IPS DF 4.7 (cell line): ENCODE measurements around the gene FAM222A.

Source experiments
- DNase-seq: peaks from one replicate; pipeline ENCODE4 v3.0.0-alpha.2; 2013; ENCODE audit warnings: low spot score; ENCODE audit errors: extremely low read depth

Gene FAM222A

GRCh38 chr12:109758426-109759420, 45.1 kb downstream of the FAM222A start:
- DNase-seq = no peak

- DNase-seq = no peak
These were observed 46.0 kb downstream of the FAM222A start for GRCh38 chr12:109759595-109759994.

- no peak for DNase-seq
These were observed 46.7 kb downstream of the FAM222A start for GRCh38 chr12:109760031-109760929.

- DNase-seq = no peak
These were observed 47.6 kb downstream of the FAM222A start for GRCh38 chr12:109760930-109761921.

GRCh38 chr12:109762071-109762672, 48.5 kb downstream of the FAM222A start:
- no peak for DNase-seq

- no peak for DNase-seq
These were observed 49.1 kb downstream of the FAM222A start for GRCh38 chr12:109762673-109763191.

- no peak for DNase-seq
These were observed 49.7 kb downstream of the FAM222A start for GRCh38 chr12:109763201-109763841.

- no peak for DNase-seq
These were observed 50.5 kb downstream of the FAM222A start for GRCh38 chr12:109764123-109764522.

GRCh38 chr12:109764776-109765445, 51.3 kb downstream of the FAM222A start:
- no peak for DNase-seq

GRCh38 chr12:109765446-109765810, 51.8 kb downstream of the FAM222A start:
- DNase-seq = no peak

GRCh38 chr12:109766251-109766778, 52.7 kb downstream of the FAM222A start:
- no peak for DNase-seq

- no peak for DNase-seq
These were observed 53.8 kb downstream of the FAM222A start for GRCh38 chr12:109767456-109767855.

- no peak for DNase-seq
These were observed 54.6 kb downstream of the FAM222A start for GRCh38 chr12:109767991-109768900.

- DNase-seq = no peak
These were observed 55.5 kb downstream of the FAM222A start for GRCh38 chr12:109768901-109769670.

GRCh38 chr12:109770104-109770860, 56.7 kb downstream of the FAM222A start:
- no peak for DNase-seq
